ENCODE measurements around the gene CABLES1.

DNA sequence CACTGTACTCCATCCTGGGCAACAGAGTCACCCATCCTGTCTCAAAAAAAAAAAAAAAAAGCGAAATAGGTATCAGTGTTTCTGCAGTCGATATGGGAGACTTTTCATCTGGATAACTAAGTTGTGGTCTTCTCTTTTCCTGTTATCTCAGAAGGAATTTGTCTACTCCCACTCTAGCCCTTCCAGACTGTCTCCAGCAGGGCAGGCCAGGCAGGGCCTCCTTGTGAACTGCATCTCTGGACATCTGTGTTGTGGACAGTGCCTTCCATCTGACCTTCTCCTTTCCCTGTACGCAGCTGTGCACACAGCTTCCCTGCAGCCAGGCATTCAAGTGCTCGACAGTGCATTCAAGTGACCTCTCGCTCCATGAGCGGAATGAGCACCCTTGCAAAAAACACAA, 110.2 kb downstream of the CABLES1 start:
- TF ChIP-seq POLR2A (IDR thresholded peaks at IDR 0.05) (no peak), POLR2AphosphoS5 (IDR thresholded peaks at IDR 0.05) (no peak)
- TF ChIP-seq, protein P1, sequence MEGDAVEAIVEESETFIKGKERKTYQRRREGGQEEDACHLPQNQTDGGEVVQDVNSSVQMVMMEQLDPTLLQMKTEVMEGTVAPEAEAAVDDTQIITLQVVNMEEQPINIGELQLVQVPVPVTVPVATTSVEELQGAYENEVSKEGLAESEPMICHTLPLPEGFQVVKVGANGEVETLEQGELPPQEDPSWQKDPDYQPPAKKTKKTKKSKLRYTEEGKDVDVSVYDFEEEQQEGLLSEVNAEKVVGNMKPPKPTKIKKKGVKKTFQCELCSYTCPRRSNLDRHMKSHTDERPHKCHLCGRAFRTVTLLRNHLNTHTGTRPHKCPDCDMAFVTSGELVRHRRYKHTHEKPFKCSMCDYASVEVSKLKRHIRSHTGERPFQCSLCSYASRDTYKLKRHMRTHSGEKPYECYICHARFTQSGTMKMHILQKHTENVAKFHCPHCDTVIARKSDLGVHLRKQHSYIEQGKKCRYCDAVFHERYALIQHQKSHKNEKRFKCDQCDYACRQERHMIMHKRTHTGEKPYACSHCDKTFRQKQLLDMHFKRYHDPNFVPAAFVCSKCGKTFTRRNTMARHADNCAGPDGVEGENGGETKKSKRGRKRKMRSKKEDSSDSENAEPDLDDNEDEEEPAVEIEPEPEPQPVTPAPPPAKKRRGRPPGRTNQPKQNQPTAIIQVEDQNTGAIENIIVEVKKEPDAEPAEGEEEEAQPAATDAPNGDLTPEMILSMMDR (IDR thresholded peaks at IDR 0.05): no peak

Measured in transverse colon (tissue), 4 donors.